ENCODE results near the gene DOCK8.

The DOCK8 gene

GRCh38 chr9:328453-328852, 113.8 kb downstream of the DOCK8 start:
- Histone ChIP-seq H3F3A (ENCODE audit: insufficient read depth, low read length) (no peaks in the 10 kb centered on the region), H3K9me2 (replicated peaks; ENCODE audit: insufficient read depth, low read length) (no peaks in the 10 kb centered on the region), H3K27ac (ENCODE audit: low read length) (no peak overlapping the region), H3K36me3 (replicated peaks; ENCODE audit: insufficient read depth, low read length) (no peaks in the 10 kb centered on the region), H3K4me1 (ENCODE audit: low read length) (no peaks in the 10 kb centered on the region), H3K4me2 (ENCODE audit: low read depth, low read length) (no peak overlapping the region), H3K79me2 (ENCODE audit: low read length) (no peaks in the 10 kb centered on the region), H2AFZ (ENCODE audit: low read length) (no peak overlapping the region), H3K9ac (ENCODE audit: low read length) (no peak overlapping the region), H3K9me3 (replicated peaks; ENCODE audit: insufficient read depth, low read length) (no peaks in the 10 kb centered on the region), H4K20me1 (ENCODE audit: insufficient read depth, low read length) (no peaks in the 10 kb centered on the region), H3K4me3 (ENCODE audit: low read length) (no peak overlapping the region), H3K27me3 (replicated peaks; ENCODE audit: insufficient read depth, low read length) (no peaks in the 10 kb centered on the region)
- DNase-seq = no peak
- no peak for TF ChIP-seq EZH2 (optimal IDR thresholded peaks at IDR 0.05; ENCODE audit: low read depth, low read length)
- no peak for TF ChIP-seq CTCF (IDR thresholded peaks at IDR 0.05; ENCODE audit: low read length)
- TF ChIP-seq EZH2phosphoT487 (IDR thresholded peaks at IDR 0.05; ENCODE audit: low read length) = no peak

DNA sequence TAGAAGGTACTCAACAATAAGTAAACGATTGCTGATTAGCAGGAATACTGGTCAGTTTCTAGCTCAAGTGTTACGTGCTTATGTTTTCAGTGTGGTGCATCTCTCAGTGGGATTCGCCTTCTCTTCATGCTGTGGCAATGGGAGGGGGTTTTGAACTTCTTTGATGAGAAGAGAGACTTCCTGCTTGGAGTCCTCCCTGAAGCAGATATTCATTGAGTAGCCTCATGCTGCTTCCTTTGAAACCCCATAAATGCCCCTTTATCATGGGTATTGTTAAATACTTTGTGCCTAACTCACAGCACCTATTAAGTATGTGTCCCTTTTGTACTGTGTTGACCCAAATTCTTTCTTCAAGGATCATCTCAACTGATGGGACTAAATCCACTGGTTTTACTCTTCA, 116.5 kb downstream of the DOCK8 start:
- no peak overlapping the region for H2AFZ ChIP-seq (ENCODE audit: low read length)
- no peak for TF ChIP-seq CTCF (IDR thresholded peaks at IDR 0.05; ENCODE audit: low read length)
- no peak for TF ChIP-seq EZH2 (optimal IDR thresholded peaks at IDR 0.05; ENCODE audit: low read depth, low read length)
- TF ChIP-seq EZH2phosphoT487 (IDR thresholded peaks at IDR 0.05; ENCODE audit: low read length) = no peak
- no peaks in the 10 kb centered on the region for H4K20me1 ChIP-seq (ENCODE audit: insufficient read depth, low read length)
- no peaks in the 10 kb centered on the region for H3K9me3 ChIP-seq (replicated peaks; ENCODE audit: insufficient read depth, low read length)
- no peak overlapping the region for H3K4me2 ChIP-seq (ENCODE audit: low read depth, low read length)
- no peaks in the 10 kb centered on the region for H3F3A ChIP-seq (ENCODE audit: insufficient read depth, low read length)
- H3K79me2 ChIP-seq (ENCODE audit: low read length) = no peaks in the 10 kb centered on the region
- no peaks in the 10 kb centered on the region for H3K27me3 ChIP-seq (replicated peaks; ENCODE audit: insufficient read depth, low read length)
- H3K36me3 ChIP-seq (replicated peaks; ENCODE audit: insufficient read depth, low read length) = no peaks in the 10 kb centered on the region
- no peaks in the 10 kb centered on the region for H3K4me1 ChIP-seq (ENCODE audit: low read length)
- no peak overlapping the region for H3K27ac ChIP-seq (ENCODE audit: low read length)
- DNase-seq = no peak
- H3K4me3 ChIP-seq (ENCODE audit: low read length) = no peak overlapping the region
- no peaks in the 10 kb centered on the region for H3K9me2 ChIP-seq (replicated peaks; ENCODE audit: insufficient read depth, low read length)
- no peak overlapping the region for H3K9ac ChIP-seq (ENCODE audit: low read length)

DNA sequence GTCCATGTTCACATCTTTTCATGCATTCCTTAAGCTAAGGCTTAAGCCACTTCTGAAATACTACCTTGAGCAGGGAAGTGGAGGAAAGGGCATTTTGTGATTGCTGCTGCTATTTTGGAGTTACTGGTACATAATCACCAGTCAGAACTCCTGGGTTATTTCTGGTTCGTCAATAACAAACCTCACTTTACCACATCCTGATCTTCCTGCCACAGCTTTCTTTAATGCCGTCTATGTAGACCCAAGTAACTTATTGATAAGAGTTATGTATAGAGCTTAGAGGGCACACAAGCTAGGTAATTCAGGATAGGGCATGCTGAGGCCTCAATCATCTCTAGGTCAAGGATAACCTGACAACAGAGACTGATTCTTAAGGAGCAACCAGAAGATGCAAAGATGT, 120.7 kb downstream of the DOCK8 start:
- Histone ChIP-seq H3F3A (ENCODE audit: insufficient read depth, low read length) (no peaks in the 10 kb centered on the region), H3K9me2 (replicated peaks; ENCODE audit: insufficient read depth, low read length) (no peaks in the 10 kb centered on the region), H3K36me3 (replicated peaks; ENCODE audit: insufficient read depth, low read length) (no peaks in the 10 kb centered on the region; the same call in 1 of the 2 replicates), H3K4me3 (ENCODE audit: low read length) (no peak overlapping the region), H3K4me2 (ENCODE audit: low read depth, low read length) (no peak overlapping the region), H3K9ac (ENCODE audit: low read length) (no peak overlapping the region), H3K79me2 (ENCODE audit: low read length) (no peaks in the 10 kb centered on the region), H3K9me3 (replicated peaks; ENCODE audit: insufficient read depth, low read length) (no peaks in the 10 kb centered on the region), H4K20me1 (ENCODE audit: insufficient read depth, low read length) (no peaks in the 10 kb centered on the region), H2AFZ (ENCODE audit: low read length) (no peak overlapping the region), H3K27ac (ENCODE audit: low read length) (no peak overlapping the region), H3K27me3 (replicated peaks; ENCODE audit: insufficient read depth, low read length) (no peaks in the 10 kb centered on the region), H3K4me1 (ENCODE audit: low read length) (no peaks in the 10 kb centered on the region)
- no peak for DNase-seq
- TF ChIP-seq EZH2phosphoT487 (IDR thresholded peaks at IDR 0.05; ENCODE audit: low read length) = no peak
- no peak for TF ChIP-seq EZH2 (optimal IDR thresholded peaks at IDR 0.05; ENCODE audit: low read depth, low read length)
- TF ChIP-seq CTCF (IDR thresholded peaks at IDR 0.05; ENCODE audit: low read length) = no peak
